Measurements from ENCODE around the gene GNB3. TPM values are rescaled to one million over a fixed set of nuclear protein-coding genes. Genes with fewer than 3 reads are reported as not detected.
A peak's percentile ranks its signal among the peaks of the same experiment; 100 is the strongest.
"Not testable (repeated sequence)": the region's sequence is repeated elsewhere in the genome, so short reads cannot be mapped to it uniquely, and the experiment has no call there.

The GNB3 gene
- total RNA-seq, 2 experiments from 2014 or later, result not detected

DNA sequence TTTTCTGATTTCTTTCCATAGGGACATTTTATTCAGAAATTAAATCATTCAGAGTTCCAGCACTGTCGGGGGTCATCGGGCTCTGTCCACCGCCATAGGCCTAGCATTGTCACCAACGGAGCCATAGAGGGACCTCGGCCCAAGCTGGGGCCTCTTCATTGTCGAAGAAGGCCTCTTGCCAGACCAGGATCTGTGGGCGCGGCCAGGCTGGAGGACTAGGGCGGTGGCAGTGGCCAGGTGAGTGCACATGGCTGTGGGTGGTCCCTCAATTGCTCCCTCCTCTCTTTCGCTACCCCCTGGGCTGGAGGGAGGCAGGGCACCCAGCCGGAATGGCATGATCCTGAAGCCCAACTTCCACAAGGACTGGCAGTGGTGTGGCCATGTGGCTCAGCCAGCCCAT is 43.0 kb downstream of the GNB3 start:
- no peaks in the 10 kb centered on the region for H3K9me3 Mint-ChIP-seq
- DNase-seq, result no peak
- ChIA-PET CTCF (interaction anchor here (3.6 to 5.5 kb wide), 2 partner anchors 8 to 12 kb away, joined by 29 to 45 read pairs; partner anchors contain the start of gene SPSB2), POLR2A (no interaction called here)
- no peaks in the 10 kb centered on the region for H3K27me3 Mint-ChIP-seq
- H3K4me1 Mint-ChIP-seq, result peaks cover 3% of the 10 kb centered on the region
- H3K36me3 Mint-ChIP-seq (ENCODE audit: low read depth), result peaks cover 3% of the 10 kb centered on the region
- H3K4me3 Mint-ChIP-seq, result no peak overlapping the region
- H3K27ac Mint-ChIP-seq, result no peak overlapping the region

GRCh38 chr12:6884539-6884938 is 43.8 kb downstream of the GNB3 start:
- Mint-ChIP-seq H3K4me1 (peaks cover 4% of the 10 kb centered on the region), H3K36me3 (ENCODE audit: low read depth) (peaks cover 4% of the 10 kb centered on the region), H3K27me3 (no peaks in the 10 kb centered on the region), H3K9me3 (no peaks in the 10 kb centered on the region), H3K4me3 (no peak overlapping the region), H3K27ac (no peak overlapping the region)
- CTCF ChIA-PET, result interaction anchor here (0.6 to 5.5 kb wide), 4 partner anchors 13 to 276 kb away, joined by 3 to 45 read pairs (median 4); partner anchors contain the start of gene SPSB2
- DNase-seq, result no peak
- POLR2A ChIA-PET, result no interaction called here

GRCh38 chr12:6886206-6886999 is 45.7 kb downstream of the GNB3 start:
- H3K27me3 Mint-ChIP-seq; H3K36me3 Mint-ChIP-seq (ENCODE audit: low read depth); DNase-seq; H3K4me3 Mint-ChIP-seq; H3K27ac Mint-ChIP-seq; H3K9me3 Mint-ChIP-seq; POLR2A ChIA-PET: not testable (repeated sequence)
- peaks cover 16% of the 10 kb centered on the region for H3K4me1 Mint-ChIP-seq
- CTCF ChIA-PET, result interaction anchor here (0.6 to 5.5 kb wide), 3 partner anchors 14 to 18 kb away, joined by 3 to 45 read pairs (median 7); partner anchors contain the start of gene SPSB2

- H3K4me3 Mint-ChIP-seq, result no peak overlapping the region
- H3K36me3 Mint-ChIP-seq (ENCODE audit: low read depth), result peaks cover 14% of the 10 kb centered on the region
- ChIA-PET CTCF (interaction anchor here (0.7 to 1.0 kb wide), 2 partner anchors 15 to 45 kb away, joined by 3 read pairs; partner anchors contain the start of gene SPSB2), POLR2A (no interaction called here)
- peaks cover 26% of the 10 kb centered on the region for H3K4me1 Mint-ChIP-seq
- H3K9me3 Mint-ChIP-seq, result no peaks in the 10 kb centered on the region
- H3K27ac Mint-ChIP-seq, result no peak overlapping the region
- H3K27me3 Mint-ChIP-seq, result no peaks in the 10 kb centered on the region
- DNase-seq, result no peak
These were observed 46.7 kb downstream of the GNB3 start for GRCh38 chr12:6887460-6887859.

DNA sequence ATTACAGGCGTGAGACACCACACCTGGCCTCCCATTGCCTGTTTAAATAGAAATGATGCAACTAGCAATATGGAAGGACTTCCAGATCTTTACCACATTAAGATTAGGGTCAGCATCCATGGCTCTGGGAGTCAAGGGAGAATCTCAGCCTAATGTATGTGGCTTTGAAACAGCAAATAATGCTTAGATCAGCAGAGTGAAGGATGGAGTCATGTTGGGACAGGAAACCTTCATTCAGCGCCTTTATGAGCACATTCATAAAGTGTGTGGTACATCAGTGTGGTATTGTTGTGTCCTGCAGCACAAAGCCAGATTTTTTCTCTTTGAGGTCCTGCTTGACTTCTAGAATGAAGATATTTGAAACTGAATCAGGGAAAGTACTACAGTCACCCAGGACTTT is 47.6 kb downstream of the GNB3 start:
- POLR2A ChIA-PET, result no interaction called here
- DNase-seq, result no peak
- Mint-ChIP-seq H3K4me3 (no peak overlapping the region), H3K36me3 (ENCODE audit: low read depth) (peaks cover 14% of the 10 kb centered on the region), H3K27me3 (no peaks in the 10 kb centered on the region), H3K9me3 (no peaks in the 10 kb centered on the region), H3K27ac (no peak overlapping the region), H3K4me1 (peaks cover 29% of the 10 kb centered on the region)
- CTCF ChIA-PET, result interaction anchor here (1.2 to 1.4 kb wide), 2 partner anchors 16 to 334 kb away, joined by 3 to 5 read pairs; partner anchors contain the start of gene SPSB2

- DNase-seq, H3K27me3 Mint-ChIP-seq, H3K9me3 Mint-ChIP-seq, POLR2A ChIA-PET, H3K4me3 Mint-ChIP-seq: not testable (repeated sequence)
- Mint-ChIP-seq H3K27ac (peak overlapping the region; percentile 9), H3K36me3 (ENCODE audit: low read depth) (peaks cover 14% of the 10 kb centered on the region), H3K4me1 (peaks cover 29% of the 10 kb centered on the region)
- CTCF ChIA-PET, result interaction anchor here (1.0 to 1.4 kb wide), 3 partner anchors 16 to 335 kb away, joined by 3 to 5 read pairs (median 3); partner anchors contain the start of gene SPSB2
These were observed 48.1 kb downstream of the GNB3 start for GRCh38 chr12:6888794-6889193.

DNA sequence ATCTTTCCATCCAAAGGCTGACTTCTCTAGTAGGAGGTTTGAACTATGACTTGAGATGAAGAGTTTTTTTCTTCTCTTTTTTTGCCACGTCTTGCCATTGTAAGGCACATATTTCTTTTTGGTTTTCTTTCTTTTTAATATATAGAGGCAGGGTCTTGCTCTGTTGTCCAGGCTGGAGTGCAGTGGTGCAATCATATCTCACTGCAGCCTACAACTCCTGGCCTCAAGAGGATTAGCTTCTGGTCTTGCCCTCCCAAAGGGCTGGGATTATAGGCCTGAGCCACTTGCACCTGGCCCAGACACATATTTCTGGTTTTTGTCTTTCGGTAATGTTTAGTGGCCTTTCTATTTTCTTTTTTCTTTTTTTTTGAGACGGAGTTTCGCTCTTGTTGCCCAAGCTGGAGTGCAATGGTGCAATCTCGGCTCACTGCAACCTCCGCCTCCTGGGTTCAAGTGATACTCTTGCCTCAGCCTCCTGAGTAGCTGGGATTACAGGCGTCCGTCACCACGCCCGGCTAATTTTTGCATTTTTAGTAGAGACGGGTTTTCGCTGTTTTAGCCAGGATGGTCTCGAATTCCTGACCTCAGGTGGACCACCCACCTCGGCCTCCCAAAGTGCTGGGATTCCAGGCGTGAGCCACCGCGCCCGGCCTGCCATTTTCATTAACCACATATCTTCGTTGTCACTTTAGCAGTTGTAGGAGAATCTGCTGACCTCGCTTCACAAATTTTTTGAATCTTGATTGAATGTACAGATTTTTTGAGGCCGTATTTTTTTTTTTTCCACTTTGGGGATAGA is 49.2 kb downstream of the GNB3 start:
- DNase-seq, POLR2A ChIA-PET, H3K9me3 Mint-ChIP-seq, H3K27me3 Mint-ChIP-seq: not testable (repeated sequence)
- Mint-ChIP-seq H3K27ac (peak overlapping the region; percentile 96), H3K4me1 (peaks cover 29% of the 10 kb centered on the region), H3K4me3 (peak overlapping the region; percentile 82), H3K36me3 (ENCODE audit: low read depth) (peaks cover 12% of the 10 kb centered on the region)
- CTCF ChIA-PET, result interaction anchor here (1.0 to 1.4 kb wide), 3 partner anchors 14 to 78 kb away, joined by 3 to 7 read pairs (median 3); no protein-coding TSS in a partner anchor

DNA sequence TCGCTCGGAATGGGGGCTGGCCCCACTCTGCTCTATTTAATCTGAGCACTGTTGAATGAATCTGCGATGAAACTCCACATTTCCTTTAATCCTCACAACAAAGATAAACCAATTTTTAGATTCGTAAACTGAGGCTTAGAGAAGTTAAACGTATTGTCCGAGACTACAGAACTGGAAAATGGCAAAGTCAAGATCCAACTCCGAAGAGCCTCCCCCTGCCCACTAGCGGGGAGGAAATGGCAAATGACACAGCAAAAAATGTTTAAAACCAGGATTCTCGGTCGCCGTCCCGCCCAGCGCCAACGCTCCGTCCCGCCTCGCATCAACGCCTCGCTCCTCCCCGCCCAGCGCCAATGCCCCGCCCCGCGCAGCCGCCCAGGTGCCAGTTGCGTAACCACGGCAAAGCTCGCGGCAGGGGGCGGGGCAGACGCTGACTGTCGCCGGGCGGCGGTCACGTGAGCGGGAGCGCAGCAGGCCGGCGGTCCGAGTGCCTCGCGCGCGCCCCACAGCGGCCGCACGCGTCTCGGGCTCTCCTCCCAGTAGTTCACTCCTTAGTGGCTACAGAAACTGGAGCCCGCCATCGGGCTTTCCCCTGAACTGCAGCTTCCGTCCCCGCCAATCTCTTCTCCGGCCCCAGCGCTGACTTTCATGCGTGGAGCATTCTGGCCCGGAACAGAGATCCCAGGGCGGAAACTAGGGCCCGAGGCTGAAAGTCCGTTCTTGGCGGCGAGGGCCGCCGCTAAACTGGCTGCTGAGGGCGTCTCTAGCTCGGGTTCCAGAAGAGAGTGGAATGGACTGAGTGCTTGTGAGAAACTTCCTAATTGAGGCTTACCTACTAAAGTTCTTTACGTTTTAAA is 50.3 kb downstream of the GNB3 start:
- Mint-ChIP-seq H3K27me3 (no peaks in the 10 kb centered on the region), H3K9me3 (no peaks in the 10 kb centered on the region)

GRCh38 chr12:6891646-6892001 is 50.9 kb downstream of the GNB3 start:
- CTCF ChIA-PET, result interaction anchor here (0.6 to 4.0 kb wide), 42 partner anchors 8 to 440 kb away, joined by 3 to 42 read pairs (median 6); partner anchors contain the start of genes ATN1, C12orf57, C1RL and CDCA3

More for the DNA sequence above, 50.3 kb downstream of the GNB3 start:
- peak overlapping the region; percentile 96 for H3K27ac Mint-ChIP-seq
- CTCF ChIA-PET, result interaction anchor here (0.6 to 4.0 kb wide), 48 partner anchors 9 to 440 kb away, joined by 3 to 42 read pairs (median 5); partner anchors contain the start of genes ATN1, C12orf57, C1RL and CDCA3
- DNase-seq, result peak; percentile 98
- H3K36me3 Mint-ChIP-seq (ENCODE audit: low read depth), result peaks cover 10% of the 10 kb centered on the region
- H3K4me1 Mint-ChIP-seq, result peaks cover 29% of the 10 kb centered on the region
- POLR2A ChIA-PET, result interaction anchor here (0.8 to 1.6 kb wide), 7 partner anchors 17 to 53 kb away, joined by 3 to 10 read pairs (median 4); partner anchors contain the start of genes C12orf57, CDCA3, RNU7-1 and SPSB2
- H3K4me3 Mint-ChIP-seq, result peak overlapping the region; percentile 82

DNA sequence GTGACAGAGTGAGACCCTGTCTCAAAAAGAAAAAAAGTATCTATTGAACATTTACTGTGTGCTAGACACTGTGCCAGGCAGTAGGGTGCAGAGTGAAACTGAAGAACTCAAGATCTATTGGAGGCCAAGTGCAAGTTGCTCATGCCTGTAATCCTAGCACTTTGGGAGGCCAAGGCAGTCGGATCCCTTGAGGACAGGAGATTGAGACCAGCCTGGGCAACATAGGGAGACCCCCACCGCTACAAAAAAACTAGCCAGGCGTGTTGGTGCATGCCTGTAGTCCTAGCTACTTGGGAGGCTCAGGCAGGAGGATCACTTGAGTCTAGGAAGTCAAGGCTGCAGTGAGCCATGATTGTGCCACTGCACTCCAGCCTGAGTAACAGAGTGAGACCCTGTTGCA is 52.0 kb downstream of the GNB3 start:
- peak overlapping the region; percentile 82 for H3K4me3 Mint-ChIP-seq
- CTCF ChIA-PET, result interaction anchor here (2.0 to 4.0 kb wide), 6 partner anchors 10 to 33 kb away, joined by 17 to 42 read pairs (median 24); partner anchors contain the start of genes LRRC23 and SPSB2
- H3K36me3 Mint-ChIP-seq (ENCODE audit: low read depth), result peaks cover 10% of the 10 kb centered on the region
- POLR2A ChIA-PET, DNase-seq, H3K9me3 Mint-ChIP-seq, H3K27me3 Mint-ChIP-seq, H3K27ac Mint-ChIP-seq: not testable (repeated sequence)
- peaks cover 29% of the 10 kb centered on the region for H3K4me1 Mint-ChIP-seq

More at GRCh38 chr12:6891646-6892001, 50.9 kb downstream of the GNB3 start:
- Mint-ChIP-seq H3K27ac (peak overlapping the region; percentile 92), H3K4me3 (peak overlapping the region; percentile 82), H3K9me3 (no peaks in the 10 kb centered on the region), H3K4me1 (peaks cover 29% of the 10 kb centered on the region), H3K27me3 (no peaks in the 10 kb centered on the region), H3K36me3 (ENCODE audit: low read depth) (peaks cover 10% of the 10 kb centered on the region)
- POLR2A ChIA-PET, result interaction anchor here (0.6 to 1.6 kb wide), 6 partner anchors 17 to 129 kb away, joined by 3 to 10 read pairs (median 5); partner anchors contain the start of genes C12orf57, RNU7-1, SPSB2 and USP5
- DNase-seq, result no peak

GRCh38 chr12:6894321-6894720 is 53.6 kb downstream of the GNB3 start:
- Mint-ChIP-seq H3K9me3 (no peaks in the 10 kb centered on the region), H3K36me3 (ENCODE audit: low read depth) (peaks cover 10% of the 10 kb centered on the region), H3K4me1 (peaks cover 26% of the 10 kb centered on the region), H3K27ac (no peak overlapping the region), H3K4me3 (no peak overlapping the region), H3K27me3 (no peaks in the 10 kb centered on the region)
- POLR2A ChIA-PET, result no interaction called here
- CTCF ChIA-PET, result interaction anchor here (0.6 to 4.0 kb wide), 3 partner anchors 8 to 172 kb away, joined by 3 to 25 read pairs (median 7); partner anchors contain the start of gene SPSB2
- DNase-seq, result no peak
